Loucy (cell line): Measurements from ENCODE around the gene HFE.
"Not testable (repeated sequence)": the region's sequence is repeated elsewhere in the genome, so short reads cannot be mapped to it uniquely, and the experiment has no call there.

ENCODE experiments used
- EZH2phosphoT487 ChIP-seq: fragments of 200-600 bp; IDR thresholded peaks from 2 replicates; pipeline ENCODE4 v1.6.1; 2018; ENCODE audit warnings: antibody characterized with exemption, mild to moderate bottlenecking, moderate library complexity, borderline replicate concordance
- TF ChIP-seq, protein P1 (sequence below): fragments of 200-600 bp; sonication (generic); conservative IDR thresholded peaks from 2 replicates; pipeline ENCODE4 v1.5.1; 2014; ENCODE audit warnings: mild to moderate bottlenecking, antibody characterized with exemption, low read length

DNA sequence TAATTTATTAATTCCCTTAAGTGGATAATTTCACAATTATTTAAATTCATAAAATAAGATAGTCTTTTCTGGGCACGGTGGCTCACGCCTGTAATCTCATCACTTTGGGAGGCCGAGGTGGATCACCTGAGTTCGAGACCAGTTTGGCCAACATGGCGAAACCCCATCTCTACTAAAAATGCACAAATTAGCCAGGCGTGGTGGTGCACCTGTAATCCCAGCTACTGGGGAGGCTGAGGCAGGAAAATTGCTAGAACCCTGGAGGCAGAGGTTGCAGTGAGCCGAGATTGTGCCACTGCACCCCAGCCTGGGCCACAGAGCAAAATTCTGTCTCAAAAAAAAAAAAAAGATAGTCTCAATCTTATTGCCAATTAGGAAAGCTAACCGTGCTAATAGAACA, 32.9 kb downstream of the HFE start:
- TF ChIP-seq, protein P1, sequence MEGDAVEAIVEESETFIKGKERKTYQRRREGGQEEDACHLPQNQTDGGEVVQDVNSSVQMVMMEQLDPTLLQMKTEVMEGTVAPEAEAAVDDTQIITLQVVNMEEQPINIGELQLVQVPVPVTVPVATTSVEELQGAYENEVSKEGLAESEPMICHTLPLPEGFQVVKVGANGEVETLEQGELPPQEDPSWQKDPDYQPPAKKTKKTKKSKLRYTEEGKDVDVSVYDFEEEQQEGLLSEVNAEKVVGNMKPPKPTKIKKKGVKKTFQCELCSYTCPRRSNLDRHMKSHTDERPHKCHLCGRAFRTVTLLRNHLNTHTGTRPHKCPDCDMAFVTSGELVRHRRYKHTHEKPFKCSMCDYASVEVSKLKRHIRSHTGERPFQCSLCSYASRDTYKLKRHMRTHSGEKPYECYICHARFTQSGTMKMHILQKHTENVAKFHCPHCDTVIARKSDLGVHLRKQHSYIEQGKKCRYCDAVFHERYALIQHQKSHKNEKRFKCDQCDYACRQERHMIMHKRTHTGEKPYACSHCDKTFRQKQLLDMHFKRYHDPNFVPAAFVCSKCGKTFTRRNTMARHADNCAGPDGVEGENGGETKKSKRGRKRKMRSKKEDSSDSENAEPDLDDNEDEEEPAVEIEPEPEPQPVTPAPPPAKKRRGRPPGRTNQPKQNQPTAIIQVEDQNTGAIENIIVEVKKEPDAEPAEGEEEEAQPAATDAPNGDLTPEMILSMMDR = not testable (repeated sequence)
- TF ChIP-seq EZH2phosphoT487 = not testable (repeated sequence)
